GM19467 (cell line): ENCODE results near the gene ETFA.
A peak's percentile ranks its signal among the peaks of the same experiment; 100 is the strongest.

Experiments used
- ATAC-seq: cut with Tn5 transposase; IDR thresholded peaks from one replicate; pipeline ENCODE4 v1.9.1; 2021; ENCODE audit warnings: mild to moderate bottlenecking, moderate library complexity; ENCODE audit not compliant: unreplicated experiment

Gene ETFA

GRCh38 chr15:76311100-76311953 lies at the start of gene ETFA:
Gene ETFA, minus strand, starts transcription at chr15:76311469. Its CDS starts 81 bp downstream, at chr15:76311388.
- ATAC-seq = peak; percentile 95

- no peak for ATAC-seq
These were observed 49.1 kb upstream of the ETFA start for GRCh38 chr15:76360416-76360815.

- ATAC-seq = no peak
These were observed 47.9 kb upstream of the ETFA start for GRCh38 chr15:76359152-76359551.

GRCh38 chr15:76358453-76358852 lies 47.2 kb upstream of the ETFA start:
- no peak for ATAC-seq

GRCh38 chr15:76354823-76355440 lies 43.7 kb upstream of the ETFA start:
- ATAC-seq = no peak

GRCh38 chr15:76353903-76354302 lies 42.6 kb upstream of the ETFA start:
- ATAC-seq = no peak

GRCh38 chr15:76353023-76353577 lies 41.8 kb upstream of the ETFA start:
- no peak for ATAC-seq

GRCh38 chr15:76349301-76350070 lies 38.2 kb upstream of the ETFA start:
- no peak for ATAC-seq

GRCh38 chr15:76347482-76348055 lies 36.3 kb upstream of the ETFA start:
- no peak for ATAC-seq

GRCh38 chr15:76346669-76347481 lies 35.6 kb upstream of the ETFA start:
- ATAC-seq = no peak

GRCh38 chr15:76345880-76346668 lies 34.8 kb upstream of the ETFA start:
- ATAC-seq = no peak

- no peak for ATAC-seq
These were observed 34.3 kb upstream of the ETFA start for GRCh38 chr15:76345583-76345879.

- no peak for ATAC-seq
These were observed 33.8 kb upstream of the ETFA start for GRCh38 chr15:76344893-76345582.

GRCh38 chr15:76343313-76343996 lies 32.2 kb upstream of the ETFA start:
- ATAC-seq = no peak

GRCh38 chr15:76342382-76343201 lies 31.3 kb upstream of the ETFA start:
- no peak for ATAC-seq

- no peak for ATAC-seq
These were observed 30.8 kb upstream of the ETFA start for GRCh38 chr15:76342058-76342381.

- no peak for ATAC-seq
These were observed 30.2 kb upstream of the ETFA start for GRCh38 chr15:76341366-76342057.
